Upper lobe of left lung (tissue), 4 donors: ENCODE results near the gene MOCS2.

Experiments used
- CTCF ChIP-seq, 6 experiments: fragments of 450-650 bp in 4 of 6; fragments of 200-600 bp in 2 of 6; sonication (generic) in 2 of 6; IDR thresholded peaks; one replicate each; pipeline ENCODE4 v1.5.1; 2016 to 2019; ENCODE audit warnings: antibody characterized with exemption in 6 of 6
- EP300 ChIP-seq, 4 donors: sonication (generic); formaldehyde crosslinking; IDR thresholded peaks; one replicate each; pipeline ENCODE4 v1.5.1; 2017; ENCODE audit warnings: antibody characterized with exemption in 4 of 4, control low read depth in 2 of 4
- POLR2AphosphoS5 ChIP-seq, 2 donors: sonication (generic); formaldehyde crosslinking; IDR thresholded peaks; one replicate each; pipeline ENCODE4 v1.5.1; 2017; ENCODE audit warnings: antibody characterized with exemption in 2 of 2

GRCh38 chr5:53068291-53068836, 41.2 kb downstream of the MOCS2 start:
- TF ChIP-seq CTCF (IDR thresholded peaks at IDR 0.05) = no peak
- TF ChIP-seq EP300 (IDR thresholded peaks at IDR 0.05) = no peak
- TF ChIP-seq POLR2AphosphoS5 (IDR thresholded peaks at IDR 0.05) = no peak
